ENCODE data around the gene KCNAB2. TPM values are rescaled to one million over a fixed set of nuclear protein-coding genes. Genes with fewer than 3 reads are reported as not detected.

The KCNAB2 gene
- polyA plus RNA-seq, 5 donors: 5.2 to 7.7 (median 5.5) TPM

DNA sequence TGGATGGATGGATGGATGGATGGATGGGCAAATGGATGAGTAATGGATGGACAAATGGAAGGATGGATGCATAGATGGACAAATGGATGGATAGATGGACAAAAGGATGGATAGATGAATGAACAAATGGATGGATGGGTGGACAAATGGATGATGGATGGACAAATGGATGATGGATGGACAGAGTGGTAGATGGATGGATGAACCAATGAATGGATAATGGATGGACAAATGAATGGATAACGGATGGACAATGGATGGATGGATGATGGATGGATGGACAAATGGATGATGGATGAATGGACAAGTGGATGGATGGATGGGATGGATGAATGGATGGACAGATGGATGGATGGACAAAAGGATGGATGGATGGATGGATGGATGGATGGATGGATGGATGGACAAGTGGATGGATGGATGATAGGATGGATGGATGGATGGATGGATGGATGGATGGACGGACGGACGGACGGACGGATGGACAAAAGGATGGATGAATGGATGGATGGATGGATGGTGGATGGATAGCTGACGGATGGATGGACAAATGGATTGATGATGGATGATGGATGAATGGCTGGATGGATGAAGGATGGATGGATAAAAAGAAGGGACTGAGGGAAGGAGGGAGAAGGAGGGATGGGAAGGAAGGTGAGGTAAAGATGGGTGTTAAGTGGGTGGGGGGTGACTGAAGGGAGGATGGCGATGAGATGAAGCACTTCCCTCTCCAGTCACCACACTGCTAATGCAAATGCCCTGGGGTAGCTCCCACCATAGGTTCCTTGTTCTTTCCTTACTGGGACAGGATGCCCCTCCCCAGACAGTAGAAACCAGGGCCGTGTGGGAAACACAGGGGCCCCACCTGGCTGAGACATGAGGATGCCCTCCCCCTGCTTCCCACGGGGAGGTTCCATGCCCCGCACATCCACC, 104.6 kb downstream of the KCNAB2 start:
- no peak for DNase-seq

Other genes with a start within 250 kb of the KCNAB2 start
- 10 to 100 TPM in 2 of 5 donors, 1 to 10 TPM in 3; 7.1 to 12.6 (median 9.9) TPM for gene NPHP4, start 53.5 kb upstream of the KCNAB2 start, polyA plus RNA-seq (ENCODE audit: insufficient read depth in 1 of 5, insufficient read length in 5 of 5, low replicate concordance in 1 of 5)
- under 1 TPM; 0.07 to 0.31 (median 0.21) TPM for gene CHD5, start 134.4 kb downstream of the KCNAB2 start, polyA plus RNA-seq (ENCODE audit: insufficient read depth in 1 of 5, insufficient read length in 5 of 5, low replicate concordance in 1 of 5)
- 100 to 1,000 TPM; 588 to 886 (median 686) TPM for gene RPL22, start 153.7 kb downstream of the KCNAB2 start, polyA plus RNA-seq (ENCODE audit: insufficient read depth in 1 of 5, insufficient read length in 5 of 5, low replicate concordance in 1 of 5)
- 10 to 100 TPM in 4 of 5 donors, 1 to 10 TPM in 1; 9.5 to 17.1 (median 14.9) TPM for gene RNF207, start 160.2 kb downstream of the KCNAB2 start, polyA plus RNA-seq (ENCODE audit: insufficient read depth in 1 of 5, insufficient read length in 5 of 5, low replicate concordance in 1 of 5)
- 10 to 100 TPM; 37.8 to 46.9 (median 40.1) TPM for gene ICMT, start 190.1 kb downstream of the KCNAB2 start, polyA plus RNA-seq (ENCODE audit: insufficient read depth in 1 of 5, insufficient read length in 5 of 5, low replicate concordance in 1 of 5)
- gene HES3, start 198.3 kb downstream of the KCNAB2 start, polyA plus RNA-seq (ENCODE audit: insufficient read depth in 1 of 5, insufficient read length in 5 of 5, low replicate concordance in 1 of 5): not detected
- gene GPR153, start 215.2 kb downstream of the KCNAB2 start, polyA plus RNA-seq (ENCODE audit: insufficient read depth in 1 of 5, insufficient read length in 5 of 5, low replicate concordance in 1 of 5): 10 to 100 TPM; 12.0 to 37.0 (median 15.3) TPM

Measured in right lung (tissue), 5 donors.